ENCODE results near the gene PIP4K2A.

PIP4K2A gene

GRCh38 chr10:22617516-22617915, 96.9 kb downstream of the PIP4K2A start:
- DNase-seq, result peak; percentile 21

- no peak for DNase-seq
These were observed 97.3 kb downstream of the PIP4K2A start for GRCh38 chr10:22617051-22617450.

GRCh38 chr10:22615819-22616499, 98.4 kb downstream of the PIP4K2A start:
- peak; percentile 74 for DNase-seq

- no peak for DNase-seq
These were observed 99.3 kb downstream of the PIP4K2A start for GRCh38 chr10:22615101-22615500.

GRCh38 chr10:22613011-22613410, 101.4 kb downstream of the PIP4K2A start:
- DNase-seq, result no peak

- DNase-seq, result no peak
These were observed 102.1 kb downstream of the PIP4K2A start for GRCh38 chr10:22612318-22612717.

- no peak for DNase-seq
These were observed 102.8 kb downstream of the PIP4K2A start for GRCh38 chr10:22611425-22612115.

- DNase-seq, result no peak
These were observed 103.8 kb downstream of the PIP4K2A start for GRCh38 chr10:22610610-22611009.

- DNase-seq, result peak; percentile 29
These were observed 104.5 kb downstream of the PIP4K2A start for GRCh38 chr10:22609719-22610465.

- no peak for DNase-seq
These were observed 105.1 kb downstream of the PIP4K2A start for GRCh38 chr10:22609251-22609650.

GRCh38 chr10:22607261-22607660, 107.1 kb downstream of the PIP4K2A start:
- peak; percentile 36 for DNase-seq

GRCh38 chr10:22606164-22606614, 108.2 kb downstream of the PIP4K2A start:
- peak; percentile 86 for DNase-seq

GRCh38 chr10:22605168-22605567, 109.2 kb downstream of the PIP4K2A start:
- DNase-seq, result peak; percentile 72

GRCh38 chr10:22604344-22605126, 109.8 kb downstream of the PIP4K2A start:
- no peak for DNase-seq

- DNase-seq, result no peak
These were observed 110.8 kb downstream of the PIP4K2A start for GRCh38 chr10:22603581-22603980.

- no peak for DNase-seq
These were observed 112.8 kb downstream of the PIP4K2A start for GRCh38 chr10:22601618-22602017.

GRCh38 chr10:22599636-22600228, 114.6 kb downstream of the PIP4K2A start:
- no peak for DNase-seq

- peak; percentile 16 for DNase-seq
These were observed 115.3 kb downstream of the PIP4K2A start for GRCh38 chr10:22599048-22599561.

- DNase-seq, result no peak
These were observed 115.9 kb downstream of the PIP4K2A start for GRCh38 chr10:22598478-22598877.

GRCh38 chr10:22597138-22597537, 117.2 kb downstream of the PIP4K2A start:
- no peak for DNase-seq

GRCh38 chr10:22593636-22594198, 120.7 kb downstream of the PIP4K2A start:
- DNase-seq, result no peak

GRCh38 chr10:22593026-22593425, 121.4 kb downstream of the PIP4K2A start:
- DNase-seq, result no peak

All from hematopoietic multipotent progenitor cell treated with erythropoietin and hydrocortisone succinate and interleukin-3 and kit ligand, for 4 days (in vitro differentiated cells).